NCI-H2107 treated with DMSO at 0.1 percent for 48 hours (cell line): ENCODE measurements around the gene NTNG1.

ENCODE experiments used
- DNase-seq: peaks from one replicate; lab custom pipeline; 2025; ENCODE audit not compliant: unreplicated experiment; lab: John Stamatoyannopoulos, UW

Gene NTNG1

DNA sequence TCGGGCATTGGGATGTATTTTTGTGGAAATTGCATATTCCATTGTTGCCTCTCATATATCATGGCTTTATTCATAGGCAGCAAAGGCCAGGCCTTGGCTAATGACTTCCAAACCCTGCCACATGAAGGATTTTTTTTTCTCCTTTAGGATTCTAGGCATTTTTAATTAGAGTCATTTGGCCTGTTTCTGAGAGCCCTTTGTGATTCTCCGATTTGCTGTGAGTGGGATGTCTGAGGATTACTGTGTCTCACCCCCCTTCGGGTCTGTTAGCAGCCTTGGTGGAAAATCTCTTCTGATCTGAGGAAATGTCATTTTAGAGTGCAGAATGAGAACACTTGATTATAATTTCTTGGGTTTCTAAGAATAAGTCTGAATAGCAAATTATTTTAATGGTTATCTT is 253.5 kb downstream of the NTNG1 start:
- DNase-seq = no peak

DNA sequence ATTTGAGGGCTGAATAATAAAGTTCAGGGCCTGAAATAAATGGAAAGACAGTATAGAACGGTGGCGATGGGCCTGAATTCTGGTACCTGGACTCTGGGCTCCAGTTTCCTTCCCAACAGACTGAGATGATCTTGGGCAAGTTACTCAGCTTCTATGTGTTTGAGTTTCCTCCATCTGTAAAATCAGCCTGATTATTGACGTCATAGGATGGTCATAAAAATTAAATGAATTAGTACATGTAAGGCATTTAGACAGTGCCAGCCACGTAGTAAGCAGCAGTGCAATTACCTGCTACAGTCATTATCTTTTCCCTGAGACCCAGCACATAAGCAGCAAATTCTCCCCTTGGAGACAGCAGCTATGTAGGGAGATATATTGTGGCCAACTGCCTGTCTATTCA is 260.9 kb downstream of the NTNG1 start:
- DNase-seq = no peak

DNA sequence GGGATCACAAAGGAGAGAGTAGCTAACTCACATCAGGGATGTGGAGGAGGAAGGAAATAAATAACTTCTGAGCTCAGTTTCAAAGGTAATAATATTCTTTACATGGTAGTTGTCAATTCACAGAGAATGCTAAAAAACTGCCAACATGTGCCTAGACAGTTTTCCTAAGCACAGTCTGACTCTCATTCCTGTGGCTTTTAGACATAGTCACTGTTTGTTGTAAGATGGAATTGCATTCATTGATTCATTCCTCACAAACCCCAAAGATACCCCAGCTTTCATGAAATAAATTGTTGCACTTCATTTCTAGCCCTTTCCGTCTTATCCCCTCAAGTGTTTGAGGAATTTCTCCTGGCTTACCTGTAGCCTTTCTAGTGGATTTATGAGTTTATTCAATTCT is 263.9 kb downstream of the NTNG1 start:
- no peak for DNase-seq

DNA sequence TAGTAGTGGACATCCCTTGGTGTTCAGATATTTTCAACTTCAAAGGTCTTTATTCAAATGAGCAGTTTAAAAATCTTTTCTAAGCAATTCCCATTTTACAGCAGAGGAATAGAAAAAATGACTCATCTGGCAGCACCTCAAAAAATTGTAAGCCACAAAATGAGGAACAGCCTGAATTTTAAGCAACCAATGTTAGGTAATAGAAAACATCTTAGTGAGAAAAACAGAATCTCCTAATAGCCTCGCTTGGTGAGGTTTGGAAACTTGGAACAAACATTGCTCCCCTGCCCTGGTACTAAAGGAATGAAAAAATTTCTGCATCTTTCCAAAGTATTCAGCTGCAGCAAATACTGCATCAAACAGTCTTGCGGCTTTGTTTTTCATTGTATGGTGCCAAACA is 264.4 kb downstream of the NTNG1 start:
- no peak for DNase-seq

DNA sequence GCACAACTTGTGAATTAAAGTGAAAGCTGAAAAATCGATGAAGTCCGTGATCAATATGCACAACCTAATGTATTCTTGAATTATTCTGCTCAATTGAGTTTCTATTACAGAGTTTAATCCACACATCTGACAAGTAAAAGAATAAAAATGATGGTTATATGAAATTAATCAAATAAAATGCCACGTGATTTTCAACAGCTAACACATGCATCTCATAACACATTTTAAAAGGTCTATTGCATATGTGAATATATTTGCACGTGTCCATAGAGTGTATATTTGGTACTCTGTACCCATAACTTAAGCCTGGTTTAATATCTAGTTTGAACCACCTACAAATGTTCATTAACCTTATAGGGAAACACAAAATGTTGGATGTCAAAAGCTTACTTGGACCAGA is 266.2 kb downstream of the NTNG1 start:
- no peak for DNase-seq

DNA sequence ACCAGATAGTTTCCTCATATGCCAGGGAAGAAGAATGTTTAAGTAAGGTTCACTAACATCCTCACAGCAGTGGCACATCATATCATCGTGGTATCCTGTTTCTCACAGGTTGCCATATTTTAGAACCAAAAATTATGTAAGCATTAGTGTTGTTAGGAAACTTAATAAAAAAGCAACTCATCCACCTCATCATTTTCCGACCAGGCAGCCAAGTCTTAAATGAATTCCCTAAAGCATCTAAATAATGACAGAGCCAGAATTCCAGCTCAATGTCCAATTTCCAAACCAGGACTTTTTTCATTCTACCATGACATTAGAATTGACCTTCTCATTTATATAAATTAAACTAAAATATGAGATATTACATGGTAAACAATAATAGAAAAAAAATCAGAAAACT is 272.7 kb downstream of the NTNG1 start:
- DNase-seq = no peak

DNA sequence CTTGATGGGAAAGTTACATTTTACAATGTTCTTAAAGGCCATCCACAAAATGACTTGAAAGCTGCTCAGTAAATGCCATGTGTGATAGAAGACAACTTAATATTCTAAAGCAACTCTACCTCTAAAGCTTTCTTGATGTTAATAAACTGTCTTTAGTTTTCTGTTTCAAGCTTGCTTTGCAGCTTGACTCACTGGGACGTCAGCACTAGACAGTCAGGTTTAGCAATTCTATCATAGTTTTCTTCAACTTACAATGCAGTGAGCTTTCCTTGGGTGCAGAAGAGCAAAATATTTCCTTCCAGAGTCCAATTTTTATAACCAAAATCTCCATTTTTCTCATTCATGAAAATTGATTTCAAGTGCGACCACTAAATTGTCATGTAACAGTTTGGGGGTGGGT is 273.1 kb downstream of the NTNG1 start:
- DNase-seq = no peak

DNA sequence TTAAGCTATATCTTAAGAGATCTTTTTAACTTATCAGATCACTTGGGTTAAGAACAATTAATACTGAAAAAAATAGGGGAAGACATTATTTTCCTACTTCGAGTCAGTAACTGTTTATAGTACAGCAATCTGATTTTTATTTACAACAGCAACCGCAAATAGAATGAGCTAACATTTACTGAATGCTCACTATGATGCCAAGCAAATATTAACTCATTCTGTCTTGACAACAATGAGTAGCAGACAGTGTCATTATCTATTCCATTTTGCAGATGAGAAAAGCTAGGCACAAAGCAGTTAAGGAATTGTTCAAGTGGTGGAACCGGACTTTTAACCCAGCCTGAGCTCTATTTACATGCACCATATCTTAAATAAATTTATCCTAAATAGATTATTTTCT is 273.7 kb downstream of the NTNG1 start:
- no peak for DNase-seq

DNA sequence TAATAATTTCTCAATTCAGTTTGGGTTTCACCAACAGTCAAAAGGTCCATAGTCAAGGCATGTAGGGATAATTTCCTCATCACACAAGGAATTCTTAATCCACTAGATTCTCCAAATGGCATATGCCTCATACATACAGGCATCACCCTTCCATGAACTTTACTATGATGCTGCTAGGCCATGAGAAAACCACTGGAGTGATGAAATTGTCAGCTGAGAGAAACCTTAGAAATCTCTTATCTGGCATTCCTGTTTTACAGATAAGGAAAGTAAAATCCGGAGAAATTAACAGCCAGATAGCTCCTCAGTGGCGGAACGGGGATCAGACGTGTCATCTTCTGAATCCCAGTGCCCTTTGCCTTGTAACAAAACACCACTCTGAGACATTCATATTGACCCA is 274.4 kb downstream of the NTNG1 start:
- DNase-seq = no peak

DNA sequence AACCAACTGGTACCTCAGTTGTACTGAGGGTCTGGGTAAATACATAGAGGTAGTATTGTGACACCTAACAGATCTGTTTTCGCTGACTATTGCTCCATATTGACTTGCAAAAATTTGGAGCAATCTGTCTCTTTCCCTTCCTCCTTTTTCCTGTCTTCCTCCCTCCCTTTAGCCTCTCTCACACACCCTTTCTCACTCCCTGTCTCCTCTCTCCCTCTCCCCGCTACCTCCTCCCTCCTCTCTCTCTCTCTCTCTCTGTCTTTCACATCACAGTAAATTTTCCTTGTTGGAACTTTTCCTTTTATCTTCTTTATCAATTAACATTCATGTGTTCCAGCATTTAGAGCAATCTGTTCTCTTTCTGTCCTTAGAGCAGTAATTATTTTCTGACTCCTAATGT is 278.2 kb downstream of the NTNG1 start:
- DNase-seq = no peak

DNA sequence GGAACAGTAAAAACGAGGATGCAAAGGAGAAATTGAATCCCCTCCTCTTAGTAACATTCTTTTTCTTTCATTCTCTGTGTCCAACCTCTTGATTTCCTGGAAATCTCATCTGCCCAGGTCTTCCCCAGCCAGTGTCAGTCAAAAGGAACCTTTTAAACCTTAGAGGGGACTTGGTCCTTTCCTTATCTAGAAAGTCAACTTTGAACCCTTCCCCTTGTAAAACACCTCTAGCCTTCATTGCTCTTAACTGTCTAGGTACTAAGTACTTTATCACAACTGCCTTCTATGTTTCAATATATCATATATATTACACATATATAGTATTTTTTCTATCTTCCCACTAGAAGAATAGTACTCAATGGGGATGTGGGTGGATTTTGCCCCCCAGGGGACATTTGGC is 282.1 kb downstream of the NTNG1 start:
- no peak for DNase-seq

DNA sequence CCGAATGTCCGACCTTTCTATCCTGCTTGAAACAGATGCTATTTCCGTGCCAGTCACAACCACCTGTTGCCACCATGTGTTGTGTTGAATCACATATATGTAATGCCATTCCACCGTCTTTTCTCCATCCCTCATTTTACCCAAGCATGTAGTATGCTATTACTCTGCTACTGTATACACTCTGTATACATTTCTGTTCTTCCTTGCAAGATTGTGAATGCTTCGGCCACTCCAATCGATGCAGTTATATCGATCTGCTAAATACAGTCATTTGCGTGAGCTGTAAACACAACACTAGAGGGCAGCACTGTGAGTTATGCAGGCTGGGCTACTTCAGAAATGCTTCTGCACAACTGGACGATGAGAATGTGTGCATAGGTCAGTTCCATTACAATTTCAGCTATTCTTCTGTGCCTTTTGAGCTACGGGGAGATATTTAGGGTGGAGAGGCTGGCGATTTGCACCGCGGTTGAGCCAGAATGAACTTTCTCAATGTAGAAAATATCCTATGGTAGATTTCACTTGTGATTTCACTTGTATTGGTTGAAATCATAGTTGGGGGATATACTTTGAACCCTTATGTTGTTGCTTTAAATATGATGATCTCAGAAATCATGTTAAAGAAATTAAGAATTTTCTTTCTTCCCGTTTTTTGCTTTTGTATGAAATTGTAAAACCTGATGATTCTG is 289.8 kb downstream of the NTNG1 start:
- DNase-seq = peak; percentile 38

DNA sequence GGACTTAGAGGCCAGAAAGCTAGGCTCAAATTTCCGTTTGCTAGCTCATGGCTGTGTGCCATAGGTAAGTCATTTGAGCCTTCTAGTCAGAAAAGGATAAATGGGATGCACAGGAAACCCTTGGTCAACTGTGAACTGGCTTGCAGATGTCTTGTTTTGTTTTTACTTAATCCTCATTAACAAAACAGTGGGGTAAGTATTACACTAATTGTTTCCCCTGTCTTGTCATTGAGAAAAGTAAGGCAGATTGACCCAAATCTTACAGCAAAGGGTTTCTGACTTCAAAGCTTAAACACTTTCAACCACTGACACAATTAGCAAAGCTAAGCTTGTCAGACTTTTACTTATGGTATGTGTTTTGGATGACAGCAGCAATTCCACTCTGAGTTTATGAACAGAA is 291.3 kb downstream of the NTNG1 start:
- DNase-seq = no peak

DNA sequence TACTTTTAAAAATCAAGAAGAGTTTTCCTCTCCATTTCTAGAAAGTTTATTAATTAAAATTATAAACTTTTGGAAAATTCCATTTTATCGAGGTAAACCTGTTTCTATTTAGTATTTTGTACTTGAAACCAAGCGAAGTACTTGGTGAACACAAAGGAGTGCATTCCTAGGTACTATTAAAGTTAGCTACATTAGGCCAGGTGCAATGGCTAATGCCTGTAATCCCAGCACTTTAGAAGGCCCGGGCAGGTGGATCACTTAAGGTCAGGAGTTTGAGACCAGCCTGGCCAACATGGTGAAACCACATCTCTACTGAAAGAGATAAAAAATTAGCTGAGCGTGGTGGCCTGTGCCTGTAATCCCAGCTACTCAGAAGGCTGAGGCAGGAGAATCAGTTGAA is 292.2 kb downstream of the NTNG1 start:
- no peak for DNase-seq

DNA sequence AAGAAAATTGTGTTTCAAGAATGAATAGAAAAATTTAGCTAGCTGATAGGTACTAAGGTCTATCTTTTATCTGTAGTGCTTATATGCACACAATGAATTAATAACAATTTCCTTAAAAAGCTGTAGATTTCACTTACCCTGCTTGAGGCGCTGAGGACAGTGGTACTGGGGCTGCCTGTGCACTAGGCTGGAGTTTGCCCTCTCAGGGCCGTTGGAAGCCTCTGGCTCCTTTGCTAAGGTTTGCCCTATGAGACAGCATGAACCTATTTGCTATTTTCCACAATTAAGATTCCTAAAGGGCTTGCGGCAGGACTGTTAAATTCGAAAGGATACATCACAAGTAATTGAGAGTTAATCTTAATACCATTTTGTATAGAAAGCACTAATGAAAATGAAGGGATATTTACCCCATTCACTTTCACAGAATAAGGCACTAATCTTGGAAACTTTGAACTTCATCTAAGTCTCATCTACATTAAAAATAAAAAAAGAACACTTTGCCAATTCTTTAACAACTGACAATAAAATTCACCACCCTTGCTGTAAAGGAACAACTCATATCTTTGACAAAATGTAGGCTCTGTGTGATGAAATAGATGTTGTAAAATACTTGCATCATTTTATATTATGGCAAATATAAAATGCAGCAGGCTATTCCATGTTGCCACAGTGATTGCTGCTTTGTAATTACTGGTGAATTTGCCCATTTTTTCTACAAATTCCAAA is 293.0 kb downstream of the NTNG1 start:
- no peak for DNase-seq

DNA sequence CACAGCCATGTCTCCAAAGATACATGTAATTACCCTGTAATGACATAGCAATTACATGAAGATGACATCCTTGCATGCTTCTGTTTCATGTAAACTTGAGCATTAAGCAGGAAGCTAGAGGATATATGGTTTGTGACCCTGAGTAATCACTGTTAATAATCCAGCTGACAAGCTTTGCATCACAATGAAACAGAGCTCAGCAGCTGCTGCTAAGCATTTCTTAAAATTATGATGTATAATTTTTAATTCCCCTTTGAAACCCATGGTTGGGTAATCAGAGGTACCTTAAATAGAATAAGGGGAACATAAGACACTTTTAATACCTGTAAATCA is 293.5 kb downstream of the NTNG1 start:
- DNase-seq = no peak

DNA sequence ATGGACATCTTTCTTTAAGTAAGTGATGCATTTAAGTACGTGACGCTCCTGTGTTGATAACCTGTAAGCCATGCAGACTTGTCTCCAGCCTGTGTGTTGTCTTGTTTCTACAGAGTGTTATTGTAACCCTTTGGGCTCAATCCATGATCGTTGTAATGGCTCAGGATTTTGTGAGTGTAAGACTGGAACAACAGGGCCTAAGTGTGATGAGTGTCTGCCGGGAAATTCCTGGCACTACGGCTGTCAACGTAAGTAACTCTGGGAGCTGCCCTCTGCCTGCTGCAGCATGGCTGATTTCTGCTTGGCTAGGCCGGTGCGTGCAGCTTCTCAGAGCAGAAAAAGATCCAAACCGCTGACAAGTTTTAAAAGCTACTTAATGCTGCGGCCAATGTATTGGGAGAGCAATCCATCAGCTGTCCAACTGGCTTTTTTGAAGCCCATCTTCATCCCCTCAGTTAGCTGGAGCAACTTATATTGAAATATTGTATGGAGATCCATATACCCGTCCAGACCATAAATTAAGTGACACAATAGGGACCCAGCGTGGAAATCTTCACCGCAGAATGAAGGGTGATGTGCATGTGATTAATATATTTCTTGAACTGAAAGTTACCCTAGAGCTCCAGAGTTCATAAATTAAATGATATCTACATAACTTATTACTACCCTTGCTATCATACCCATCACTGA is 295.9 kb downstream of the NTNG1 start:
- DNase-seq = no peak

DNA sequence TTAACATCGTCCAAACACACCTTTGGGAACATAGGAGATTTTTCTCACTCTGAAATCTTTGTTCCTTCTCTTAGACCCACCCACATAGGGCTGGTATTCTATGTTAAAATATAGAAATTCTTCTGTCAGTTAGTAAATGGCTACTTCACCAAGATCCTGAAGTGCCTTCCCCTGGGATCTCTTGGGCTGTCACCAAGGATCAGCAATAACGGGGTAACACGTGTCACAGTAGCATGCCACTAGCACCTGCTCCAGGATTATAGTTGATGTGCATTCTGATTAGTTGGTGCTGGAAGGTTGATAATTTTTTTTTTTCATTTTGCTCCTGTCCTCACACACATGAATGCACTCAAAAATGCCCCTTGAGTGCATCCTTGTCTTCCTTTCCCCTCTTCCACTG is 298.7 kb downstream of the NTNG1 start:
- no peak for DNase-seq

DNA sequence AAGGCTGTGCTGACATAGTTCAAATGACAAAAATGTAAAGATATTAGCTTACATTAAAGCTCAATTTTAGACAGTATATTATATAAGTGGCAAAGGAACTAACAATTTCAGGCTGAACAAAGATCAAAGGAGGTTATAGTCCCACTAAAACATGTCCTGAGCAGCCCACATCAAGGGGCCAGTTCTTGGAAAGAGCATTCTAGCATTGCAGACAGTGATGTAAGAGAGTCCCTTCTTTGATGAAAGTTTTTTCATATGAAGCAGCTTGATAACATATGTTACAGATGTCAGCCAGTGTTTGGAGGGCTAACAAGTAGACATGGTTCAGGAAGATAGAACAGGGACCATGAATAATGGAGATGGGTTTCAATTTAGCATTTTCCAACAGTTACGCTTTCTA is 301.7 kb downstream of the NTNG1 start:
- no peak for DNase-seq

DNA sequence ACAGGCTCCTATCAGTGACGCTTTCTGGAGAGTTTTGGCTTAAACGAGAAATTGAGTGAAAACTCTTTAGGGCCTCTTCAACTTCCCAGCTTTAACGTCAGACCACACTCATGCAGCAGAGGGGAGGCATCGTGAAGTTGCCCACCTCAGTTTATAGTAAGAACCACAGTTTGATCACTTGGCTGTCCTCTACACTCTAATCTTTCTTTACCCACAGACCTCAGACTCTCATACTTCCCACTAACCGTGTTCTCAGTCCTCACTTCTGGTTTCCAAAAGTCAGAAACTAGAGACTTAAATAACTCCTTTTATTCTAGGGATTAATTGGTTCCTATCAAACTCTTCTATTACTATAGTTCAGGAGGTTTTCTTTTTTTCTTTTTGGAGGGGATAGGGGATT is 302.2 kb downstream of the NTNG1 start:
- DNase-seq = no peak

DNA sequence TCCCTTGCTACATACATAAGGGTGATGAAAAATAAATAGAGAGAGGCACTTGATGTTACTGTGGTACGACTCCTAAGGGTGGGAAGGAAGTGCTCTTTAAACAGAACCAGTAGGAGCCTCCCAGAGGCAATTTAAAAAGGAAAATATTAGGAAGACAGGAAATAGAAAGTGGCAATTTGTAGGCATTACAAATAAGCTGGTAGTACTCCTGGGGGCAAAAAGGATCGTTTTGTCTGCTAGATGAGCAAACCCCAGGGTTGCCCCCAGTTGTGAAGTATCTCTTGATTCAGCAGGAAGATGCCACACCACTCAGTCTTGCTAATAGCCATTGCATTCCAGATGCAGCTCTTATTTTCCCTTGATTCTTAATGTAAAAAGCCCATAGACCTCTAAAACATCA is 303.0 kb downstream of the NTNG1 start:
- DNase-seq = no peak

DNA sequence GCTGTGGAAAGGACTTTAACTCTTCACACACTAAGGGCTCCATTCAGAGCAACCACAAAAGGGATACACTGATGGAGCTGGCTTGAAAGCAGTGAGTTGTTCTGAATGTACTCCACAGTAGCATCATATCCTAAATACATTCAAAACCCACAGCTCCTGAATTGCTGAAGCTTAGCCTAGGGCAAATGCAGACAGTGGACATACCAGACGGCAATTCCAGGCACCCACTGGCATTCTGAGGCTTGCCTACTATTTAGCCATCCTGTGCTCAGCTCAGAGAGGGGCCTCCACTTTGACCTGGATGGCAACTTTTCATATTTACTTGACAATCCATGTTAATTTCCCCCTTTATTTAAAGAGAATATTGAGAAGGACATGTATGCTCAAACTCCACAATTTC is 303.5 kb downstream of the NTNG1 start:
- no peak for DNase-seq

DNA sequence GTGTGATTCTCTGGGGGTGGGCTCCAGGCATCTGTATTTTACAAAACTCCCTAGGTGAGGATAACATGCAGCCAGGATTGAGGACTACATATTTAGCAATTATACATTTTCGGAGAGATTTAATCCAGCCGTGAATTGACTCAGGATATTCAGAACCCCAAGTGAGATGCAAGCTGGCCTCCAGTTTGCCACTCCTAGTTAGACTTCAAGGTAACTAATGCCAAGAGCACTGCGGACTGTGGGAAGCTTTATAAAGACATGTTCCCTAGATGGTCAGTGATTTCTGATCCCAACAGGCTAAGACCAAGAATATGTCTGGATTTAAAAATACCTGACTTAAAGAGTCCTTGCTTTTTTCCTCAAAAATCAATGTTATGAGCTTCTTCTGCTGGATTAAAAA is 308.5 kb downstream of the NTNG1 start:
- DNase-seq = no peak
